Trophoblast cell (in vitro differentiated cells and primary cell): ENCODE measurements around the gene SEZ6L.

Experiments used
- DNase-seq, 2 donors: peaks; one replicate each; pipeline ENCODE4 v3.0.0-alpha.2; 2016
- H2AFZ ChIP-seq: 2 replicates; pipeline ENCODE4 v1.6.1; 2013; ENCODE audit warnings: low read length, moderate library complexity, mild to moderate bottlenecking; ENCODE audit not compliant: insufficient read depth, poor library complexity
- H2AK5ac ChIP-seq: 2 replicates; pipeline ENCODE4 v1.6.1; 2013; ENCODE audit warnings: mild to moderate bottlenecking, low read length
- H2BK120ac ChIP-seq: 2 replicates; pipeline ENCODE4 v1.6.1; 2013; ENCODE audit warnings: low read length, mild to moderate bottlenecking, moderate library complexity; ENCODE audit not compliant: insufficient read depth, poor library complexity
- H2BK12ac ChIP-seq: 2 replicates; pipeline ENCODE4 v1.6.1; 2013; ENCODE audit warnings: mild to moderate bottlenecking, low read length, moderate library complexity
- H2BK5ac ChIP-seq: 2 replicates; pipeline ENCODE4 v1.6.1; 2013; ENCODE audit warnings: low read length, low read depth, moderate library complexity, mild to moderate bottlenecking; ENCODE audit not compliant: poor library complexity
- H3K14ac ChIP-seq: 2 replicates; pipeline ENCODE4 v1.6.1; 2013; ENCODE audit warnings: mild to moderate bottlenecking, low read length
- H3K18ac ChIP-seq: 2 replicates; pipeline ENCODE4 v1.6.1; 2013; ENCODE audit warnings: mild to moderate bottlenecking, low read length
- H3K23ac ChIP-seq: 2 replicates; pipeline ENCODE4 v1.6.1; 2013; ENCODE audit warnings: low read length
- H3K27ac ChIP-seq: 2 replicates; pipeline ENCODE4 v1.5.1; 2013; ENCODE audit warnings: low read depth, mild to moderate bottlenecking, inconsistent platforms, low read length, moderate library complexity
- H3K27me3 ChIP-seq: 2 replicates; pipeline ENCODE4 v1.6.1; 2013; ENCODE audit warnings: inconsistent platforms, mild to moderate bottlenecking, low read length, moderate library complexity; ENCODE audit not compliant: insufficient read depth
- H3K36me3 ChIP-seq, 2 experiments: 1 replicate in 1 of 2; 2 replicates in 1 of 2; pipeline ENCODE4 v1.6.1; 2013; ENCODE audit warnings: low read length in 2 of 2, mild to moderate bottlenecking in 2 of 2, moderate library complexity in 1 of 2; ENCODE audit not compliant: insufficient read depth in 2 of 2, control insufficient read depth in 1 of 2
- H3K4ac ChIP-seq: 2 replicates; pipeline ENCODE4 v1.6.1; 2013; ENCODE audit warnings: low read depth, mild to moderate bottlenecking, low read length, moderate library complexity
- H3K4me1 ChIP-seq, 2 experiments: 1 replicate in 1 of 2; 2 replicates in 1 of 2; pipeline ENCODE4 v1.6.1; 2013; ENCODE audit warnings: low read length in 2 of 2, mild to moderate bottlenecking in 2 of 2, moderate library complexity in 1 of 2; ENCODE audit not compliant: insufficient read depth in 2 of 2, control insufficient read depth in 1 of 2
- H3K4me2 ChIP-seq: 2 replicates; pipeline ENCODE4 v1.6.1; 2013; ENCODE audit warnings: inconsistent platforms, mild to moderate bottlenecking, low read length, moderate library complexity
- H3K4me3 ChIP-seq: 2 replicates; pipeline ENCODE4 v1.5.1; 2013; ENCODE audit warnings: mild to moderate bottlenecking, low read depth, low read length, inconsistent platforms
- H3K79me1 ChIP-seq: one replicate; pipeline ENCODE4 v1.6.1; 2013; ENCODE audit warnings: low read length
- H3K79me2 ChIP-seq: 2 replicates; pipeline ENCODE4 v1.6.1; 2013; ENCODE audit warnings: low read length, mild to moderate bottlenecking; ENCODE audit not compliant: control insufficient read depth, insufficient read depth, poor library complexity
- H3K9ac ChIP-seq: 2 replicates; pipeline ENCODE4 v1.6.1; 2013; ENCODE audit warnings: mild to moderate bottlenecking, low read length
- H3K9me3 ChIP-seq: 2 replicates; pipeline ENCODE4 v1.6.1; 2013; ENCODE audit warnings: low read depth, mild to moderate bottlenecking, control low read depth, inconsistent platforms, low read length; ENCODE audit not compliant: insufficient read depth
- H4K12ac ChIP-seq: 2 replicates; pipeline ENCODE4 v1.6.1; 2013; ENCODE audit warnings: low read depth, mild to moderate bottlenecking, low read length, moderate library complexity
- H4K8ac ChIP-seq: 2 replicates; pipeline ENCODE4 v1.6.1; 2013; ENCODE audit warnings: low read depth, mild to moderate bottlenecking, low read length, moderate library complexity
- H4K91ac ChIP-seq: one replicate; pipeline ENCODE4 v1.6.1; 2013; ENCODE audit warnings: low read depth, mild to moderate bottlenecking, low read length, moderate library complexity
- WGBS: extraction: QIAGEN DNeasy Blood & Tissue Kit; methylation state at CpG from one replicate; pipeline ENCODE4 v1.1.7; 2013; ENCODE audit warnings: missing lambda C conversion rate; ENCODE audit not compliant: insufficient read length, insufficient coverage; ENCODE audit errors: extremely low coverage; 5-methylcytosine and 5-hydroxymethylcytosine counted together

The SEZ6L gene

DNA sequence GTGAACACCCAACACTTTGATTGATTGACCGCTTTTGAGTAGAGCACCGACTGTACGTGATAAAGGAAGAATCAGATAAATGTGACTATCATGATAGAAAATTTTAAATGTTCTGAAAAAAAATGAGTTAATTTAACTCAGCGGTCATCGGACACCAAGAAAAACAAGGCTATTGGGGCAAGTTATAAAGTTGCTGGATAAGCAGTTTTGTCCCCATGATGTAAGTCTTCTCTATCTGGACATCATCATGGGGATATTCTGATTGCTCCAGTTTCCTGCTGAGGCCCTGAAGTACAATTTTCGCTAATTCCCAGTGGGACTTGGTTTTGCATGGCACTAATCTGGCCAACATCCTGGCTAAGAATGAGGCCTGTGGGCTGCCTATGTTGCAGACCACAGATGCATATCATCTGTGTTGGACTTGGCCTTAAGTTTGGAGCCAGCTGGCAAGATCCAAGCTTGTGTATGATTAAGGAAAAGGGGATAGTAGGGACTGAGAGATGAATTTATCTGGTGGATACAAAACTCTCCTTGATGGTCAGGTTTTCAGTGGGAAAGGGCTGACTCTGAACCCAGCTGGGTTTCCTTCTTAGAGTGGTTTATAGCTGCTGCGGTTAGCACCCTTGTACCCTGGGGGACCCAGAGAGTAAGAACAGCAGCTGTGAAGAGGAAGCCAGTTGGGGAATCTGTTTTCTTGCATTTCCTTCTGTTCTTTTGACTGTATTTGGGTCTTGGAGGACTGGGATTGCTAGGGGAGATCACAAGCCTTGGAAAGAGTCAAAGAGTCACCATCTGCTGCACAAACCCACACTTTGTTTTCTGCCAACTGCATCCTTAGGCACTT is 118.3 kb downstream of the SEZ6L start:
- Histone ChIP-seq H4K8ac (no peak overlapping the region), H3K4ac (no peak overlapping the region), H2AK5ac (no peak overlapping the region), H3K9me3 (no peaks in the 10 kb centered on the region), H3K27ac (no peak overlapping the region), H3K9ac (no peak overlapping the region), H3K4me3 (no peak overlapping the region), H2BK12ac (no peak overlapping the region), H2BK5ac (no peak overlapping the region), H2BK120ac (no peak overlapping the region), H4K12ac (no peak overlapping the region), H3K23ac (no peak overlapping the region), H3K4me2 (no peak overlapping the region), H3K27me3 (no peaks in the 10 kb centered on the region), H3K14ac (no peak overlapping the region), H3K79me2 (no peaks in the 10 kb centered on the region), H3K4me1 (no peaks in the 10 kb centered on the region), H4K91ac (no peak overlapping the region), H3K18ac (no peak overlapping the region), H2AFZ (no peak overlapping the region), H3K79me1 (no peaks in the 10 kb centered on the region), H3K36me3 (no peaks in the 10 kb centered on the region)
- no CpG with 5 or more reads among the region's 7 CpGs for WGBS
- DNase-seq, result no peak

DNA sequence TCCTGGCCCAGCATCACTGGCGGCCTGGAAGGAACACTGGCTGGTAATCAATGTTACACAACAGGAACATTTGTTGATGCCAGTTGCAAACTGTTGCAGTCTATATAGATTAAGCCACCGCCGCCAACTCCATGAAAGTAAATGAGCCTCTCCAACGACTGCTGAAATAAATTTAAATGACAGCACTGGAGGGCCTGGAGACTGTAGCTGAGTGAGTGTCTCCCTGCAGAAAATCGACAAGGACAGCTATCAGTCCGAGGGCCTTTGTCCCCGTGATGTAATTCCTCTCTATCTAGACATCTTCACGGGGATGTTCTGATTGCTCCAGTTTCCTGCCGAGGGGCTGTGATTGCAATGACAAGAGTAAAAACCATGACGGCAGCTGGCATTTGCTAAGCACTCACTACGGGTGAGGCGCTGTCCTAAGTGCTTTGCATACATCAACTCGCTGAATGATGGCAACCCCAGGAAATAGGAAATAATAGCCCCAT is 120.4 kb downstream of the SEZ6L start:
- Histone ChIP-seq H4K91ac (no peak overlapping the region), H2AK5ac (no peak overlapping the region), H3K4me3 (no peak overlapping the region), H2BK120ac (no peak overlapping the region), H2AFZ (no peak overlapping the region), H3K4me1 (no peaks in the 10 kb centered on the region), H3K4ac (no peak overlapping the region), H3K9ac (no peak overlapping the region), H2BK12ac (no peak overlapping the region), H3K27ac (no peak overlapping the region), H3K14ac (no peak overlapping the region), H4K12ac (no peak overlapping the region), H3K27me3 (no peaks in the 10 kb centered on the region), H3K79me2 (no peaks in the 10 kb centered on the region), H3K23ac (no peak overlapping the region), H3K9me3 (no peaks in the 10 kb centered on the region), H3K18ac (no peak overlapping the region), H3K4me2 (no peak overlapping the region), H3K36me3 (no peaks in the 10 kb centered on the region), H4K8ac (no peak overlapping the region), H3K79me1 (no peaks in the 10 kb centered on the region), H2BK5ac (no peak overlapping the region)
- DNase-seq, result peak in 1 of 2 donors; percentile 29
- no CpG with 5 or more reads among the region's 13 CpGs for WGBS

DNA sequence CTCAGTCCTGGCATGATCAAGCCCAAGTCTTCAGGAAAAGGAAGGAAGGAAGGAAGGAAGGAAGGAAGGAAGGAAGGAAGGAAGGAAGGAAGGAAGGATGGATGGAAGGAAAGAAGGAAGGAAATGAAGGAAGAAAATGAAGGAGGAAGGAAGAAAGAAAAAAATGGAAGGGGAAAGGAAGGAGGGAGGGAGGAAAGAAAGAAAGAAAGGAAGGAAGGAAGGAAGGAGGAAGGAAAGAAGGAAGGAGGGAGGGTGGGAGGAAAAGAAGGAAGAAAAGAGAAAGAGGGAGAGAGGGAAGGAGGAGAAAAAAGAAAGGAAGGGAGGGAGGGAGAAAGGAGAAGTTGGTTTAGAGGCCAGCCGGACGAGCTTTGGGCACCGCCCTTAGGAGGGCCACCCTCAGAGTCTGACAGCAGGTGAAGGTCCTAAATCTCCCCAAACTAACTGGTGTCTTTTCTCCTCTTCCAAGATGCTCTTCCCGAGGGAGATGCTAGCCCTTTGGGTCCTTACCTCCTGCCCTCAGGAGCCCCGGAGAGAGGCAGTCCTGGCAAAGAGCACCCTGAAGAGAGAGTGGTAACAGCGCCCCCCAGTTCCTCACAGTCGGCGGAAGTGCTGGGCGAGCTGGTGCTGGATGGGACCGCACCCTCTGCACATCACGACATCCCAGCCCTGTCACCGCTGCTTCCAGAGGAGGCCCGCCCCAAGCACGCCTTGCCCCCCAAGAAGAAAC is 122.8 kb downstream of the SEZ6L start:
- no peak overlapping the region for H3K4me2 ChIP-seq
- H3K36me3 ChIP-seq, result no peaks in the 10 kb centered on the region
- no peak overlapping the region for H3K23ac ChIP-seq
- H4K8ac ChIP-seq, result no peak overlapping the region
- no CpG with 5 or more reads among the region's 14 CpGs for WGBS
- no peaks in the 10 kb centered on the region for H3K79me1 ChIP-seq
- no peak overlapping the region for H3K27ac ChIP-seq
- H3K4me1 ChIP-seq, result no peaks in the 10 kb centered on the region
- H4K91ac ChIP-seq, result no peak overlapping the region
- no peak overlapping the region for H2BK5ac ChIP-seq
- DNase-seq, result no peak
- H4K12ac ChIP-seq, result no peak overlapping the region
- no peak overlapping the region for H3K4ac ChIP-seq
- no peak overlapping the region for H2AK5ac ChIP-seq
- H3K79me2 ChIP-seq, result no peaks in the 10 kb centered on the region
- H3K18ac ChIP-seq, result no peak overlapping the region
- H3K27me3 ChIP-seq, result no peaks in the 10 kb centered on the region
- H2BK12ac ChIP-seq, result no peak overlapping the region
- H2BK120ac ChIP-seq, result no peak overlapping the region
- H3K14ac ChIP-seq, result no peak overlapping the region
- H3K4me3 ChIP-seq, result no peak overlapping the region
- no peak overlapping the region for H2AFZ ChIP-seq
- no peak overlapping the region for H3K9ac ChIP-seq
- H3K9me3 ChIP-seq, result no peaks in the 10 kb centered on the region

DNA sequence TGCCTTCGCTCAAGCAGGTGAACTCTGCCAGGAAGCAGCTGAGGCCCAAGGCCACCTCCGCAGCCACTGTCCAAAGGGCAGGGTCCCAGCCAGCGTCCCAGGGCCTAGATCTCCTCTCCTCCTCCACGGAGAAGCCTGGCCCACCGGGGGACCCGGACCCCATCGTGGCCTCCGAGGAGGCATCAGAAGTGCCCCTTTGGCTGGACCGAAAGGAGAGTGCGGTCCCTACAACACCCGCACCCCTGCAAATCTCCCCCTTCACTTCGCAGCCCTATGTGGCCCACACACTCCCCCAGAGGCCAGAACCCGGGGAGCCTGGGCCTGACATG is 123.4 kb downstream of the SEZ6L start:
- no peak overlapping the region for H3K4me3 ChIP-seq
- no peak overlapping the region for H2BK12ac ChIP-seq
- no peaks in the 10 kb centered on the region for H3K9me3 ChIP-seq
- no peaks in the 10 kb centered on the region for H3K79me1 ChIP-seq
- no peak overlapping the region for H2AK5ac ChIP-seq
- no peaks in the 10 kb centered on the region for H3K27me3 ChIP-seq
- no peak overlapping the region for H4K91ac ChIP-seq
- no peak overlapping the region for H3K18ac ChIP-seq
- no peaks in the 10 kb centered on the region for H3K4me1 ChIP-seq
- no peak for DNase-seq
- H3K27ac ChIP-seq, result no peak overlapping the region
- no peak overlapping the region for H3K4ac ChIP-seq
- H3K4me2 ChIP-seq, result no peak overlapping the region
- no peak overlapping the region for H3K14ac ChIP-seq
- no peak overlapping the region for H2BK5ac ChIP-seq
- no CpG with 5 or more reads among the region's 13 CpGs for WGBS
- H2AFZ ChIP-seq, result no peak overlapping the region
- H3K79me2 ChIP-seq, result no peaks in the 10 kb centered on the region
- H2BK120ac ChIP-seq, result no peak overlapping the region
- no peak overlapping the region for H4K8ac ChIP-seq
- H3K23ac ChIP-seq, result no peak overlapping the region
- H3K36me3 ChIP-seq, result no peaks in the 10 kb centered on the region
- no peak overlapping the region for H4K12ac ChIP-seq
- no peak overlapping the region for H3K9ac ChIP-seq
